ENCODE results near the gene SHB.

DNA sequence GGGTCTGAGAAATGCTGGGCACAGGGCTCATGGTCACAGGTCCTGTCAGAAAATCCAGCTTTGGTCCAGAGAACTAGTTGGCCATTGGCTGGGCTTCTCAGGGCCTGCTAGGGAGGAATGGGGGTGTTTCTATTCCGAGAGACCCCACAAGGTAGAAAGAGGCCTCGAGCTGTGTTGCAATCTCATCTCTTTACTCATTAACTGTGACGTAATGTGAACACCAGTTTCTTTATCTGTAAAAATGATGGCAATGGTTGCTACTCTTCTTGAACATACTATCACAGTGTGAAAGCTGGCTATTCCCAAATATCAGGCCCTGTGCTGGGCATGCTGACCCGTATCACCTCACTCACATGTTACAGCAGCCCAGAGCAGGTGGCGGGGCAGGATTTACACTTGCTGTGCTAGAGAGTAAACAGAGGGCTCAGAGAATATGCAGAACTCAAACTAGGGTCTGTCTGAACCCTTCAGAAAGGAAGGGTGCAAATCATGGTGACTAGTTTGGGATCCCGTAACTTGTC is 129.4 kb downstream of the SHB start:
- no peak for TF ChIP-seq POLR2A (IDR thresholded peaks at IDR 0.05)
- TF ChIP-seq, protein P1, sequence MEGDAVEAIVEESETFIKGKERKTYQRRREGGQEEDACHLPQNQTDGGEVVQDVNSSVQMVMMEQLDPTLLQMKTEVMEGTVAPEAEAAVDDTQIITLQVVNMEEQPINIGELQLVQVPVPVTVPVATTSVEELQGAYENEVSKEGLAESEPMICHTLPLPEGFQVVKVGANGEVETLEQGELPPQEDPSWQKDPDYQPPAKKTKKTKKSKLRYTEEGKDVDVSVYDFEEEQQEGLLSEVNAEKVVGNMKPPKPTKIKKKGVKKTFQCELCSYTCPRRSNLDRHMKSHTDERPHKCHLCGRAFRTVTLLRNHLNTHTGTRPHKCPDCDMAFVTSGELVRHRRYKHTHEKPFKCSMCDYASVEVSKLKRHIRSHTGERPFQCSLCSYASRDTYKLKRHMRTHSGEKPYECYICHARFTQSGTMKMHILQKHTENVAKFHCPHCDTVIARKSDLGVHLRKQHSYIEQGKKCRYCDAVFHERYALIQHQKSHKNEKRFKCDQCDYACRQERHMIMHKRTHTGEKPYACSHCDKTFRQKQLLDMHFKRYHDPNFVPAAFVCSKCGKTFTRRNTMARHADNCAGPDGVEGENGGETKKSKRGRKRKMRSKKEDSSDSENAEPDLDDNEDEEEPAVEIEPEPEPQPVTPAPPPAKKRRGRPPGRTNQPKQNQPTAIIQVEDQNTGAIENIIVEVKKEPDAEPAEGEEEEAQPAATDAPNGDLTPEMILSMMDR (IDR thresholded peaks at IDR 0.05) = no peak
